HUES6 (cell line): ENCODE data around the gene ANAPC7.
"Not testable (repeated sequence)": the region's sequence is repeated elsewhere in the genome, so short reads cannot be mapped to it uniquely, and the experiment has no call there.

ENCODE experiments used
- H3K27ac ChIP-seq: 2 replicates; pipeline ENCODE4 v1.7.0; 2013; ENCODE audit warnings: low read depth, mild to moderate bottlenecking, low read length, inconsistent platforms
- H3K27me3 ChIP-seq: 2 replicates; pipeline ENCODE4 v1.6.1; 2013; ENCODE audit warnings: low read length; ENCODE audit not compliant: control insufficient read depth, insufficient read depth
- H3K36me3 ChIP-seq: 2 replicates; pipeline ENCODE4 v1.6.1; 2013; ENCODE audit warnings: low read length; ENCODE audit not compliant: control insufficient read depth, insufficient read depth
- H3K4me1 ChIP-seq: 2 replicates; pipeline ENCODE4 v1.6.1; 2013; ENCODE audit warnings: low read length; ENCODE audit not compliant: control insufficient read depth, insufficient read depth
- H3K4me3 ChIP-seq: 2 replicates; pipeline ENCODE4 v1.5.1; 2013; ENCODE audit warnings: low read depth, low read length
- H3K9ac ChIP-seq: one replicate; pipeline ENCODE4 v1.6.1; 2013; ENCODE audit warnings: mild to moderate bottlenecking, low read length
- H3K9me3 ChIP-seq: 2 replicates; pipeline ENCODE4 v1.6.1; 2013; ENCODE audit warnings: low read depth, low read length; ENCODE audit not compliant: control insufficient read depth, insufficient read depth

ANAPC7 gene

GRCh38 chr12:110421159-110421661 is 17.7 kb upstream of the ANAPC7 start:
- Histone ChIP-seq H3K36me3 (no peaks in the 10 kb centered on the region), H3K9me3 (no peaks in the 10 kb centered on the region), H3K4me3 (no peak overlapping the region), H3K27ac (no peak overlapping the region), H3K4me1 (peaks cover 5% of the 10 kb centered on the region; the same call in 1 of the 2 replicates), H3K9ac (no peak overlapping the region), H3K27me3 (no peaks in the 10 kb centered on the region)

DNA sequence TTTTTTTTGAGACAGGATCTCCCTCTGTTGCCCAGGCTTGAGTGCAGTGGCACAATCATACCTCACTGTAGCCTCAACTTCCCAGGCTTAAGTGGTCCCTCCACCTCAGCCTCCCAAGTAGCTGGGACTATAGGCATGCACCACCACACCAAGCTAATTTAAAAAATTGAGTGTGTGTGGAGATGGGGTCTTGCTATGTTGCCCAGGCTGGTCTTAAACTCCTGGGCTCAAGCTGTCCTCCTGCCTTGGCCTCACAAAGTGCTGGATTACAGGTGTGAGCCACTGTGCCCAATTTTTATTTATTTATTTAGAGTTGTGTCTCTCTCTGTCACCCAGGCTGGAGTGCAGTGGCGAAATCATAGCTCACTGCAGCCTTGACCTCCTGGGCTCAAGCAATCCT is 17.1 kb upstream of the ANAPC7 start:
- H3K27me3 ChIP-seq, H3K27ac ChIP-seq, H3K4me1 ChIP-seq, H3K9me3 ChIP-seq, H3K36me3 ChIP-seq, H3K9ac ChIP-seq, H3K4me3 ChIP-seq: not testable (repeated sequence)

- H3K4me1 ChIP-seq, H3K27me3 ChIP-seq, H3K27ac ChIP-seq, H3K9ac ChIP-seq, H3K36me3 ChIP-seq, H3K4me3 ChIP-seq, H3K9me3 ChIP-seq: not testable (repeated sequence)
These were observed 13.6 kb upstream of the ANAPC7 start for GRCh38 chr12:110417113-110417512.

DNA sequence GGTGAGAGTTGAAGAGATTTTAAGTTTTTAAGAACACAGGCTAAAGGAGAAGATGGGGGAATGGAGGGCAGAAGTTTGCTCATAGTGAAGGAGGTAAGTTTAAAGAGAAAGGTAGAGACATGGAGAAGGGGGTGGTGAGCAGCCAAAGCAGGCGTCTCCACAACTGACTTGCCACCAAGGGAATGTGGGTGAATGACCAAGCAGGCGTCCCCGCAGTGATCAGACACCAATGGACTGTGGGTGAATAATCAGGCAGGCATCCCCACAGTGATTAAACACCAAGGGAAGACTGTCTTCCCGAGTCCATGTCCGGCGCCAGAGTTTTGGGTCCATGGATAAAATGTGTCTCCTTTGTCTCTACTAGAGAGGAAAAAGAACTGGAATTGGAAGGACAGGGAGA is 6.6 kb upstream of the ANAPC7 start:
- peak overlapping the region; percentile 39 for H3K9ac ChIP-seq
- H3K4me3 ChIP-seq, H3K4me1 ChIP-seq, H3K27me3 ChIP-seq, H3K36me3 ChIP-seq, H3K9me3 ChIP-seq: not testable (repeated sequence)
- peak overlapping the region; percentile 6; the same call in 1 of the 2 replicates for H3K27ac ChIP-seq

- H3K27ac ChIP-seq, H3K4me1 ChIP-seq, H3K9ac ChIP-seq, H3K27me3 ChIP-seq, H3K9me3 ChIP-seq, H3K4me3 ChIP-seq: not testable (repeated sequence)
- peaks cover 13% of the 10 kb centered on the region for H3K36me3 ChIP-seq
These were observed 1.7 kb upstream of the ANAPC7 start for GRCh38 chr12:110405126-110405662.

DNA sequence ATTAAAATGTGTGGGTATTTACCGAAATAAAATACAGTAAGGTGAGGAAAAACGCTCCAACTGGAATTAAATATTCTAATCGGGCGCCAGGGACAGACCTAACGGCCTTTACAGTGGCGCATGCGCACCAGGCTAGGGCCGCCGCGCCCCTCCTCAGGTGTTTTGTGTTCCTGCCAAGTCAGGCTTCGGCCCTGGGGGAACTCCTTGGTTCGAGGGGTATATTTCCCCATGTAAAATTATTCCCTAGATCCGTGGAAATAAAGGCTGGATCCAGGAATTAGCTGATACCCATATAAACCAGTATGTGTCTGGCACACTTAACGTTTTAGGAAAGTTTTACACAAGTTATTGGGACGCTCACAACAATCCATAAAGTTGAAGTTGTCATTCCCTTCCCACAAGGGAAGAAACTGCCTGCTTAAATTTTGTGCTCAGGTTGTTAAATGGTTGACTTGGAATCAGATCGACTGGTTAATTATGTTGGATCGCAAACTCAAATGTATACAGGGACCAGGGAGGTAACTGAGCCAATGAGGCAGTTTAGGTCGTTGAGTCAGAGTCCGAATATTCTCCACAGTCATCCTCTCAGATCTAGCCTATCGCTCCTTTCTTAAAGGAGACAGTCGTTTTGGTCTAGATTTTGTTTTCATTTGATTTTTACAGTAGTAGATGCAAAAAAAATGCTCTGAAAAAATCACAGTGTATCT is 621 bp upstream of the ANAPC7 start:
- peak overlapping the region; percentile 83 for H3K4me3 ChIP-seq
- no peaks in the 10 kb centered on the region for H3K9me3 ChIP-seq
- H3K27ac ChIP-seq = peak overlapping the region; percentile 100
- H3K9ac ChIP-seq = peak overlapping the region; percentile 99
- H3K4me1 ChIP-seq = peaks cover 6% of the 10 kb centered on the region
- no peaks in the 10 kb centered on the region for H3K27me3 ChIP-seq
- H3K36me3 ChIP-seq = peaks cover 21% of the 10 kb centered on the region

- Histone ChIP-seq H3K9me3 (no peaks in the 10 kb centered on the region), H3K4me1 (no peaks in the 10 kb centered on the region), H3K36me3 (peaks cover 91% of the 10 kb centered on the region), H3K27me3 (no peaks in the 10 kb centered on the region), H3K9ac (no peak overlapping the region), H3K4me3 (no peak overlapping the region), H3K27ac (no peak overlapping the region)
These were observed 20.8 kb downstream of the ANAPC7 start for GRCh38 chr12:110382683-110383082.

DNA sequence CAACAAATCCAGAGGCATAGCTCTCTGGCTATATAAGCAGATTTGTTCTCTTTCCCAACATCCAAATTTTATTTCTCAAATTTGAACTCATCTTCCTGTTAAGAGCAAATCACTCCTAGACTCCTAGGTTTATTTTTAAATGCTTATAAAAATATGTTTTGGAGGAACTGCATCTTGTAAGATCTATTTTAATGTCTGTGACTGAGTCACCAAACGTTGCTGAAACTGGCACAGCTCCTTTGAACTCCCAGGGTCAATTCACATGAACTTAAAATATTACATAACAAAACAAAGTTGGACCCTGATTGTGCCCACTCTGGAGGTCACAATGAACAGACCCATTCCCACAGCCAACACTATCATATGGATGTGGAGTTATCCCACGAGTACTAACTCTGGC is 23.9 kb downstream of the ANAPC7 start:
- Histone ChIP-seq H3K4me1 (no peaks in the 10 kb centered on the region), H3K9ac (no peak overlapping the region), H3K4me3 (no peak overlapping the region), H3K36me3 (peaks cover 88% of the 10 kb centered on the region), H3K9me3 (no peaks in the 10 kb centered on the region), H3K27ac (no peak overlapping the region), H3K27me3 (no peaks in the 10 kb centered on the region)

DNA sequence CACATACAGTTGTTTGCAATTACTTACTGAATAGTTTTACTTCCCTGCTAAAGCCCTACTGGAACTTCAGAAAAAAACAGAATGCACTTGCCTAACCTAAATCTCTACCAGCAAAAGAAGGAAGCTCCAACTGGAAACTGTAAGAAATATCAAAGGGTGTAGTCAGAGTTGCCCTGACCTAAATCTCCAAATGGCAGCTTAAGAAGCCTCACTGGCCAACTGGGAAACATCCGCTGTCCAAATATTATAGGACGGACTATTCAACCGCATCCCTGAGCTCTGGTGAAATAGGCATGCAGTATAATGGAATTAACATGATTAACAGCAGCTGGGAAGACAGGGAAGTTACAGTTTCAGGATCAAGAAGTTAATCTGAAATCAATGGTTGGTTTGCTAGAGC is 24.3 kb downstream of the ANAPC7 start:
- H3K4me1 ChIP-seq = no peaks in the 10 kb centered on the region
- H3K9me3 ChIP-seq = no peaks in the 10 kb centered on the region
- H3K9ac ChIP-seq = no peak overlapping the region
- no peak overlapping the region for H3K4me3 ChIP-seq
- H3K27me3 ChIP-seq = no peaks in the 10 kb centered on the region
- peaks cover 88% of the 10 kb centered on the region for H3K36me3 ChIP-seq
- no peak overlapping the region for H3K27ac ChIP-seq

- peaks cover 93% of the 10 kb centered on the region for H3K36me3 ChIP-seq
These were observed 25.2 kb downstream of the ANAPC7 start for GRCh38 chr12:110378131-110378790.

GRCh38 chr12:110373962-110374611 is 29.4 kb downstream of the ANAPC7 start:
- Histone ChIP-seq H3K36me3 (peaks cover 89% of the 10 kb centered on the region), H3K4me1 (no peaks in the 10 kb centered on the region), H3K9me3 (no peaks in the 10 kb centered on the region), H3K4me3 (no peak overlapping the region), H3K27me3 (no peaks in the 10 kb centered on the region), H3K27ac (no peak overlapping the region), H3K9ac (no peak overlapping the region)

More at GRCh38 chr12:110378131-110378790, 25.2 kb downstream of the ANAPC7 start:
- H3K4me3 ChIP-seq, H3K27ac ChIP-seq, H3K4me1 ChIP-seq, H3K9me3 ChIP-seq, H3K27me3 ChIP-seq, H3K9ac ChIP-seq: not testable (repeated sequence)
